Vagina (tissue), 2 donors: Measurements from ENCODE around the gene CCBE1.

ENCODE experiments used
- POLR2AphosphoS5 ChIP-seq, 2 donors: sonication (generic); formaldehyde crosslinking; IDR thresholded peaks; one replicate each; pipeline ENCODE4 v1.9.0; 2017; ENCODE audit warnings: antibody characterized with exemption in 2 of 2, mild to moderate bottlenecking in 2 of 2, low read depth in 1 of 2; ENCODE audit not compliant: insufficient read depth in 1 of 2
- TF ChIP-seq, protein P1 (sequence below), 3 experiments: fragments of 450-650 bp in 2 of 3; fragments of 200-600 bp in 1 of 3; sonication (generic) in 1 of 3; IDR thresholded peaks; one replicate each; pipeline ENCODE4 v1.5.1; 2017 to 2019; ENCODE audit warnings: antibody characterized with exemption in 3 of 3, mild to moderate bottlenecking in 2 of 3, moderate library complexity in 2 of 3

DNA sequence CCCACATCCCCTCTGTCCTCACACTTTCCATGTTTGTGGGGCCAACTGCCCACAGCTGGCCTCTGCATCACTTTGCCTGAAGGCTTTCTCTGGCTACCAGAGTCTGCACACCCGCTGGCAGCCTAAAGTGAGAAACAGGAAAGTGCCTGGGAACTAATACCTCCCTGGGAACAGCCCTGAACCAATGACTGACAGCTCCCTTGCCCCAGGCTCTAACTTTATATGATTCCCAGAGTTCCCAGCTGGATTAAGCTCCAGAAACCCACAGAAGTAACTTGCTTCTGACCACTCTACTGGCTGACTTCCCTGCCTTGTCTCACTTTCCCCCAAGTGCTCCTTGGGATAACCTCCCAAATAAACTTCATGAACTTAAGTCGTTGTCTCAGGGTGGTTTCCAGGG lies 178.5 kb downstream of the CCBE1 start:
- no peak for TF ChIP-seq POLR2AphosphoS5 (IDR thresholded peaks at IDR 0.05; ENCODE audit: insufficient read depth in 1 of 2, low read depth in 1 of 2)
- TF ChIP-seq, protein P1, sequence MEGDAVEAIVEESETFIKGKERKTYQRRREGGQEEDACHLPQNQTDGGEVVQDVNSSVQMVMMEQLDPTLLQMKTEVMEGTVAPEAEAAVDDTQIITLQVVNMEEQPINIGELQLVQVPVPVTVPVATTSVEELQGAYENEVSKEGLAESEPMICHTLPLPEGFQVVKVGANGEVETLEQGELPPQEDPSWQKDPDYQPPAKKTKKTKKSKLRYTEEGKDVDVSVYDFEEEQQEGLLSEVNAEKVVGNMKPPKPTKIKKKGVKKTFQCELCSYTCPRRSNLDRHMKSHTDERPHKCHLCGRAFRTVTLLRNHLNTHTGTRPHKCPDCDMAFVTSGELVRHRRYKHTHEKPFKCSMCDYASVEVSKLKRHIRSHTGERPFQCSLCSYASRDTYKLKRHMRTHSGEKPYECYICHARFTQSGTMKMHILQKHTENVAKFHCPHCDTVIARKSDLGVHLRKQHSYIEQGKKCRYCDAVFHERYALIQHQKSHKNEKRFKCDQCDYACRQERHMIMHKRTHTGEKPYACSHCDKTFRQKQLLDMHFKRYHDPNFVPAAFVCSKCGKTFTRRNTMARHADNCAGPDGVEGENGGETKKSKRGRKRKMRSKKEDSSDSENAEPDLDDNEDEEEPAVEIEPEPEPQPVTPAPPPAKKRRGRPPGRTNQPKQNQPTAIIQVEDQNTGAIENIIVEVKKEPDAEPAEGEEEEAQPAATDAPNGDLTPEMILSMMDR (IDR thresholded peaks at IDR 0.05) = no peak
